Fibroblast of lung (primary cell): ENCODE results near the gene C12orf76.

Source experiments
- CTCF ChIP-seq, 2 donors: IDR thresholded peaks in 1 of 2; conservative IDR thresholded peaks in 1 of 2; 1 replicate in 1 of 2; 2 replicates in 1 of 2; pipeline ENCODE4 v1.5.1; 2011 to 2012; ENCODE audit warnings: low read length in 2 of 2, control low read depth in 1 of 2, inconsistent platforms in 1 of 2, low read depth in 1 of 2, mild to moderate bottlenecking in 1 of 2
- EZH2 ChIP-seq: IDR thresholded peaks from 2 replicates; pipeline ENCODE4 v1.5.1; 2012; ENCODE audit warnings: low read length, control low read depth, mild to moderate bottlenecking; ENCODE audit errors: missing control alignments

- TF ChIP-seq CTCF (conservative IDR thresholded peaks at IDR 0.05 in 1 of 2, IDR thresholded peaks at IDR 0.05 in 1 of 2; ENCODE audit: low read depth in 1 of 2, low read length in 2 of 2) (no peak), EZH2 (no peak)
Measured at GRCh38 chr12:109996483-109996853, 51.9 kb downstream of the C12orf76 start.
